HepG2 (cell line): ENCODE results near the gene TARDBP. TPM values are rescaled to one million over a fixed set of nuclear protein-coding genes. Genes with fewer than 3 reads are reported as not detected.

ENCODE experiments used
- AGO1 ChIP-seq: fragments of 200-400 bp; formaldehyde crosslinking; IDR thresholded peaks from 2 replicates; pipeline ENCODE4 v1.6.1; 2017; ENCODE audit warnings: mild to moderate bottlenecking, low read depth, low read length, moderate library complexity; ENCODE audit not compliant: poor library complexity, severe bottlenecking
- ARNT2 ChIP-seq: sonication (generic); formaldehyde crosslinking; IDR thresholded peaks from 2 replicates; pipeline ENCODE4 v1.8.0; 2022; ENCODE audit warnings: mild to moderate bottlenecking, low read depth, missing genetic modification reagents, moderate library complexity
- ASH2L ChIP-seq: fragments of 300-600, 200-600 bp; sonication (generic); IDR thresholded peaks from 2 replicates; pipeline ENCODE4 v1.7.0; 2017; ENCODE audit warnings: low read depth, mild to moderate bottlenecking, moderate library complexity, mixed read lengths, low read length; ENCODE audit not compliant: insufficient read length
- FLYWCH1 ChIP-seq: sonication (generic); formaldehyde crosslinking; IDR thresholded peaks from 2 replicates; pipeline ENCODE4 v1.8.1; 2023; ENCODE audit warnings: mild to moderate bottlenecking, missing genetic modification reagents
- IKZF4 ChIP-seq: sonication (generic); formaldehyde crosslinking; IDR thresholded peaks from 2 replicates; pipeline ENCODE4 v1.5.1; 2020; ENCODE audit warnings: borderline replicate concordance, mild to moderate bottlenecking, low read depth, missing genetic modification reagents; ENCODE audit errors: not compliant biosample characterization
- MED8 ChIP-seq: sonication (generic); formaldehyde crosslinking; IDR thresholded peaks from 2 replicates; pipeline ENCODE4 v1.8.1; 2023; ENCODE audit warnings: mild to moderate bottlenecking, missing genetic modification reagents; ENCODE audit not compliant: insufficient replicate concordance
- NR2F2 ChIP-seq: IDR thresholded peaks from 2 replicates; pipeline ENCODE4 v1.6.1; 2012; ENCODE audit warnings: low read depth, inconsistent platforms, borderline replicate concordance
- SALL1 ChIP-seq: sonication (generic); formaldehyde crosslinking; IDR thresholded peaks from 2 replicates; pipeline ENCODE4 v1.8.0; 2022; ENCODE audit warnings: mild to moderate bottlenecking, missing genetic modification reagents
- SALL2 ChIP-seq: sonication (generic); formaldehyde crosslinking; IDR thresholded peaks from 2 replicates; pipeline ENCODE4 v1.8.1; 2023; ENCODE audit warnings: mild to moderate bottlenecking, missing genetic modification reagents, inconsistent platforms
- TAF1 ChIP-seq: sonication (generic); formaldehyde crosslinking; IDR thresholded peaks from 2 replicates; pipeline ENCODE4 v1.4.0; 2020; ENCODE audit warnings: missing genetic modification reagents
- ZNF333 ChIP-seq: sonication (generic); formaldehyde crosslinking; IDR thresholded peaks from 2 replicates; pipeline ENCODE4 v1.4.0; 2020; ENCODE audit warnings: mild to moderate bottlenecking, missing genetic modification reagents, borderline replicate concordance
- ZNF552 ChIP-seq: sonication (generic); formaldehyde crosslinking; IDR thresholded peaks from 2 replicates; pipeline ENCODE4 v1.9.0; 2022; ENCODE audit warnings: missing genetic modification reagents, mild to moderate bottlenecking, borderline replicate concordance
- ZNF775 ChIP-seq: sonication (generic); formaldehyde crosslinking; IDR thresholded peaks from 2 replicates; pipeline ENCODE4 v1.4.0; 2020; ENCODE audit warnings: missing genetic modification reagents, mild to moderate bottlenecking, moderate library complexity, borderline replicate concordance
- ZNF839 ChIP-seq: sonication (generic); formaldehyde crosslinking; IDR thresholded peaks from 2 replicates; pipeline ENCODE4 v1.4.0; 2020; ENCODE audit warnings: missing genetic modification reagents, mild to moderate bottlenecking, borderline replicate concordance
- polyA plus RNA-seq, 8 experiments: library from polyadenylated mRNA; depleted of rRNA in 3 of 8; stranded (reverse) in 7 of 8; unstranded in 1 of 8; fragments of >200 nt; fragmentation: Illumina TruSeq in 4 of 8; extraction: Trizol in 4 of 8; gene quantifications; 2 replicates each; pipeline versions ENCODE4 v1.2.1 to v1.2.3, GENCODE V29; 2011 to 2016; ENCODE audit warnings: low read depth in 4 of 8, missing spikeins in 1 of 8, mixed read lengths in 1 of 8; ENCODE audit not compliant: insufficient read depth in 1 of 8
- total RNA-seq, 5 experiments: library from RNA; depleted of rRNA; stranded (reverse); fragments of >200 nt; fragmentation: Illumina TruSeq; extraction: Trizol; gene quantifications; 2 replicates each; pipeline ENCODE4 v1.2.3, GENCODE V29; 2016; ENCODE audit warnings: low read depth in 1 of 5
- TF ChIP-seq, protein P1 (sequence below): IDR thresholded peaks from 2 replicates; pipeline ENCODE4 v1.6.1; 2016; ENCODE audit warnings: missing compliant biosample characterization, missing genetic modification reagents, borderline replicate concordance
- TF ChIP-seq, protein P2 (sequence below): sonication (generic); formaldehyde crosslinking; IDR thresholded peaks from 2 replicates; pipeline ENCODE4 v1.4.0; 2020; ENCODE audit warnings: mild to moderate bottlenecking, missing genetic modification reagents
- TF ChIP-seq, protein P3 (sequence below): sonication (generic); formaldehyde crosslinking; IDR thresholded peaks from 2 replicates; pipeline ENCODE4 v1.4.0; 2020; ENCODE audit warnings: missing genetic modification reagents
- TF ChIP-seq, protein P4 (sequence below): sonication (generic); formaldehyde crosslinking; IDR thresholded peaks from 2 replicates; pipeline ENCODE4 v1.8.1; 2023; ENCODE audit warnings: missing genetic modification reagents, inconsistent platforms, borderline replicate concordance
- TF ChIP-seq, protein P5 (sequence below): sonication (generic); formaldehyde crosslinking; IDR thresholded peaks from 2 replicates; pipeline ENCODE4 v1.5.1; 2020; ENCODE audit warnings: mild to moderate bottlenecking, moderate library complexity, missing genetic modification reagents

TARDBP gene
- total and polyA plus RNA-seq, 2 of the 13 experiments (the other 11 are each of a cell fraction or from before 2014, with no cell fraction given) = 62.4 to 93.0 TPM

DNA sequence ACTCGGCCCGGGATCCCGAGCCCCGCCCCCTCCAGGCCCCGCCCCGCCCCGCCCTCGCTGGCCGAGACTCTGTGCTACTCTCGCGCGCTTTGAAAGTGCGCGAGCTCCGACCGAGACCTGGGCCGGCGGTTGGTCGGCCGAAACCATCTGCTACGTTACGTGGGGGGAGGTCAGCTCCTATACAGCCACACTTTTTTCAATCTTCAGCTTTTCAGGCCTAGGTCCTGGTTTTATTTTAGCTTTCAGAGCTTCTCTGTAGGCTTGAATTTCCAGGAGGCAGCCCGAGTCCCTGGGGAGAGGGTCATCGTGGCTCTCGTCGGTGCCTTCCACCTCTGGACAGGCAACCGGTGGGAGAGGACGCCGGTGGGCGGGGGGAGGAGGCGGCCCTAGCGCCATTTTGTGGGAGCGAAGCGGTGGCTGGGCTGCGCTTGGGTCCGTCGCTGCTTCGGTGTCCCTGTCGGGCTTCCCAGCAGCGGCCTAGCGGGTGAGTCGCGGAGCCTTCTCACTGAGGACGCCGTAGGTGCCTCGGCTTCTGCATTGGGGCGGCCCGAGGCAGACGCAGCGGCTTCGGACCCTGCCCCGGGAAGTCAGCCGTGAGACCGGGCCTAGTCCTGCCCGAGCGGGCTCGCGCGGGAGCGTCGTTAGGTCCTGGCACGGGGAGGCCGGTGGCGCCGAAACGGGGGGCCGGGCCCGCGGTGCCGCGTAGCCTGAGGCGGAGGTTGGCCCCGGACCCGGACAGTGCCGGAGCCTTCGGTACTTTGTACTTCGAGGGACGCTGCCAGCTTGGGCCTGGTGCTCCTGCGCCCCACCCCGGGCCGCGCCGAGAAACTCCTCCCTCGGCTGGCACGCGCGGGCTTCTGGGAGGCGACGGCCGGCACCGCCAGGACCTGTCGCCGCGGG, at the start of gene TARDBP (continued):
- TF ChIP-seq ZNF839 (CRISPR knock-in tag) (0 out of 2 replicates have a peak, but pooled peaks have one; percentile 79), ASH2L (peak; percentile 99), ZNF552 (CRISPR knock-in tag) (no peak), MED8 (CRISPR knock-in tag) (peak; percentile 74), TAF1 (CRISPR knock-in tag) (peak; percentile 96), SALL2 (CRISPR knock-in tag) (peak; percentile 90; the same call in 1 of the 2 replicates), ARNT2 (CRISPR knock-in tag) (peak; percentile 78), ZNF775 (CRISPR knock-in tag) (peak; percentile 31; the same call in 1 of the 2 replicates), ZNF333 (CRISPR knock-in tag) (peak; percentile 98), FLYWCH1 (CRISPR knock-in tag) (no peak), SALL1 (CRISPR knock-in tag) (peak; percentile 88), IKZF4 (CRISPR knock-in tag) (peak; percentile 72), AGO1 (peak; percentile 72), NR2F2 (peak; percentile 33; the same call in 1 of the 2 replicates)
- TF ChIP-seq, protein P1, sequence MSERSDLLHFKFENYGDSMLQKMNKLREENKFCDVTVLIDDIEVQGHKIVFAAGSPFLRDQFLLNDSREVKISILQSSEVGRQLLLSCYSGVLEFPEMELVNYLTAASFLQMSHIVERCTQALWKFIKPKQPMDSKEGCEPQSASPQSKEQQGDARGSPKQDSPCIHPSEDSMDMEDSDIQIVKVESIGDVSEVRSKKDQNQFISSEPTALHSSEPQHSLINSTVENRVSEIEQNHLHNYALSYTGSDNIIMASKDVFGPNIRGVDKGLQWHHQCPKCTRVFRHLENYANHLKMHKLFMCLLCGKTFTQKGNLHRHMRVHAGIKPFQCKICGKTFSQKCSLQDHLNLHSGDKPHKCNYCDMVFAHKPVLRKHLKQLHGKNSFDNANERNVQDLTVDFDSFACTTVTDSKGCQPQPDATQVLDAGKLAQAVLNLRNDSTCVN (CRISPR knock-in tag) = peak; percentile 51; the same call in 1 of the 2 replicates
- TF ChIP-seq, protein P2, sequence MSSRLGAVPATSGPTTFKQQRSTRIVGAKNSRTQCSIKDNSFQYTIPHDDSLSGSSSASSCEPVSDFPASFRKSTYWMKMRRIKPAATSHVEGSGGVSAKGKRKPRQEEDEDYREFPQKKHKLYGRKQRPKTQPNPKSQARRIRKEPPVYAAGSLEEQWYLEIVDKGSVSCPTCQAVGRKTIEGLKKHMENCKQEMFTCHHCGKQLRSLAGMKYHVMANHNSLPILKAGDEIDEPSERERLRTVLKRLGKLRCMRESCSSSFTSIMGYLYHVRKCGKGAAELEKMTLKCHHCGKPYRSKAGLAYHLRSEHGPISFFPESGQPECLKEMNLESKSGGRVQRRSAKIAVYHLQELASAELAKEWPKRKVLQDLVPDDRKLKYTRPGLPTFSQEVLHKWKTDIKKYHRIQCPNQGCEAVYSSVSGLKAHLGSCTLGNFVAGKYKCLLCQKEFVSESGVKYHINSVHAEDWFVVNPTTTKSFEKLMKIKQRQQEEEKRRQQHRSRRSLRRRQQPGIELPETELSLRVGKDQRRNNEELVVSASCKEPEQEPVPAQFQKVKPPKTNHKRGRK = no peak
- TF ChIP-seq, protein P3, sequence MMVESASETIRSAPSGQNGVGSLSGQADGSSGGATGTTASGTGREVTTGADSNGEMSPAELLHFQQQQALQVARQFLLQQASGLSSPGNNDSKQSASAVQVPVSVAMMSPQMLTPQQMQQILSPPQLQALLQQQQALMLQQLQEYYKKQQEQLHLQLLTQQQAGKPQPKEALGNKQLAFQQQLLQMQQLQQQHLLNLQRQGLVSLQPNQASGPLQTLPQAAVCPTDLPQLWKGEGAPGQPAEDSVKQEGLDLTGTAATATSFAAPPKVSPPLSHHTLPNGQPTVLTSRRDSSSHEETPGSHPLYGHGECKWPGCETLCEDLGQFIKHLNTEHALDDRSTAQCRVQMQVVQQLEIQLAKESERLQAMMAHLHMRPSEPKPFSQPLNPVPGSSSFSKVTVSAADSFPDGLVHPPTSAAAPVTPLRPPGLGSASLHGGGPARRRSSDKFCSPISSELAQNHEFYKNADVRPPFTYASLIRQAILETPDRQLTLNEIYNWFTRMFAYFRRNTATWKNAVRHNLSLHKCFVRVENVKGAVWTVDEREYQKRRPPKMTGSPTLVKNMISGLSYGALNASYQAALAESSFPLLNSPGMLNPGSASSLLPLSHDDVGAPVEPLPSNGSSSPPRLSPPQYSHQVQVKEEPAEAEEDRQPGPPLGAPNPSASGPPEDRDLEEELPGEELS (CRISPR knock-in tag) = peak; percentile 14; the same call in 1 of the 2 replicates
- TF ChIP-seq, protein P4, sequence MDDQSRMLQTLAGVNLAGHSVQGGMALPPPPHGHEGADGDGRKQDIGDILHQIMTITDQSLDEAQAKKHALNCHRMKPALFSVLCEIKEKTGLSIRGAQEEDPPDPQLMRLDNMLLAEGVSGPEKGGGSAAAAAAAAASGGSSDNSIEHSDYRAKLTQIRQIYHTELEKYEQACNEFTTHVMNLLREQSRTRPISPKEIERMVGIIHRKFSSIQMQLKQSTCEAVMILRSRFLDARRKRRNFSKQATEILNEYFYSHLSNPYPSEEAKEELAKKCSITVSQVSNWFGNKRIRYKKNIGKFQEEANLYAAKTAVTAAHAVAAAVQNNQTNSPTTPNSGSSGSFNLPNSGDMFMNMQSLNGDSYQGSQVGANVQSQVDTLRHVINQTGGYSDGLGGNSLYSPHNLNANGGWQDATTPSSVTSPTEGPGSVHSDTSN = 0 out of 2 replicates have a peak, but pooled peaks have one; percentile 24
- TF ChIP-seq, protein P5, sequence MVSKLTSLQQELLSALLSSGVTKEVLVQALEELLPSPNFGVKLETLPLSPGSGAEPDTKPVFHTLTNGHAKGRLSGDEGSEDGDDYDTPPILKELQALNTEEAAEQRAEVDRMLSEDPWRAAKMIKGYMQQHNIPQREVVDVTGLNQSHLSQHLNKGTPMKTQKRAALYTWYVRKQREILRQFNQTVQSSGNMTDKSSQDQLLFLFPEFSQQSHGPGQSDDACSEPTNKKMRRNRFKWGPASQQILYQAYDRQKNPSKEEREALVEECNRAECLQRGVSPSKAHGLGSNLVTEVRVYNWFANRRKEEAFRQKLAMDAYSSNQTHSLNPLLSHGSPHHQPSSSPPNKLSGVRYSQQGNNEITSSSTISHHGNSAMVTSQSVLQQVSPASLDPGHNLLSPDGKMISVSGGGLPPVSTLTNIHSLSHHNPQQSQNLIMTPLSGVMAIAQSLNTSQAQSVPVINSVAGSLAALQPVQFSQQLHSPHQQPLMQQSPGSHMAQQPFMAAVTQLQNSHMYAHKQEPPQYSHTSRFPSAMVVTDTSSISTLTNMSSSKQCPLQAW (CRISPR knock-in tag) = peak; percentile 87
